OCI-LY7 (cell line): ENCODE measurements around the gene DNAJC5G. TPM values are rescaled to one million over a fixed set of nuclear protein-coding genes. Genes with fewer than 3 reads are reported as not detected.
A peak's percentile ranks its signal among the peaks of the same experiment; 100 is the strongest.

ENCODE experiments used
- BruUV-seq: library from RNA; stranded (reverse); fragments of 400-500 nt; replicated peaks from 2 replicates; lab custom pipeline; 2021; lab: Mats Ljungman, UMichigan
- CTCF ChIA-PET: fragments of 300-600 bp; sonication (Branson Sonifier 250); formaldehyde crosslinking; loops from one replicate; lab custom pipeline; 2022; ENCODE audit warnings: antibody characterized with exemption; ENCODE audit not compliant: unreplicated experiment; lab: Charles Lee
- POLR2A ChIA-PET: fragments of 300-600 bp; sonication (Branson Sonifier 250); formaldehyde crosslinking; loops from one replicate; lab custom pipeline; 2022; ENCODE audit warnings: antibody characterized with exemption; lab: Charles Lee
- DNase-seq: peaks from one replicate; pipeline ENCODE4 v3.0.0-alpha.2; 2015; ENCODE audit warnings: low spot score
- H2AFZ ChIP-seq: fragments of 200-600 bp; sonication (generic), shearing (Covaris generic); 2 replicates; pipeline ENCODE4 v1.6.1; 2014; ENCODE audit warnings: mild to moderate bottlenecking, antibody characterized with exemption, low read length, moderate library complexity
- H3K27ac ChIP-seq: fragments of 200-600 bp; sonication (generic); 2 replicates; pipeline ENCODE4 v1.5.1; 2014; ENCODE audit warnings: mixed run types, low read depth, mild to moderate bottlenecking, moderate library complexity, low read length, inconsistent platforms; ENCODE audit not compliant: poor library complexity, severe bottlenecking
- H3K36me3 ChIP-seq: fragments of 200-600 bp; sonication (generic); 2 replicates; pipeline ENCODE4 v1.6.1; 2014; ENCODE audit warnings: mild to moderate bottlenecking, antibody characterized with exemption, low read length, moderate library complexity, mixed read lengths; ENCODE audit not compliant: insufficient read depth
- H3K4me1 ChIP-seq: fragments of 200-600 bp; sonication (generic); 2 replicates; pipeline ENCODE4 v1.5.1; 2014; ENCODE audit warnings: mild to moderate bottlenecking, low read length; ENCODE audit not compliant: insufficient read depth, poor library complexity, severe bottlenecking
- H3K4me2 ChIP-seq: fragments of 200-600 bp; sonication (generic); 2 replicates; pipeline ENCODE4 v1.6.1; 2014; ENCODE audit warnings: mild to moderate bottlenecking, low read length
- H3K4me3 ChIP-seq: fragments of 200-600 bp; sonication (generic); 2 replicates; pipeline ENCODE4 v1.5.1; 2014; ENCODE audit warnings: mild to moderate bottlenecking, low read depth, low read length; ENCODE audit not compliant: poor library complexity, severe bottlenecking
- H3K79me2 ChIP-seq: fragments of 200-600 bp; sonication (generic); 2 replicates; pipeline ENCODE4 v1.6.1; 2016; ENCODE audit warnings: low read depth, mild to moderate bottlenecking, low read length, moderate library complexity, mixed read lengths; ENCODE audit not compliant: insufficient read depth
- H3K9me2 ChIP-seq: fragments of 200-600 bp; sonication (generic); 2 replicates; pipeline ENCODE4 v1.6.1; 2016; ENCODE audit warnings: mild to moderate bottlenecking, low read length, mixed read lengths; ENCODE audit not compliant: insufficient read depth
- H3K9me3 ChIP-seq: fragments of 200-600 bp; sonication (generic); 2 replicates; pipeline ENCODE4 v1.6.1; 2014; ENCODE audit warnings: mild to moderate bottlenecking, mixed run types, low read length, mixed read lengths
- H4K20me1 ChIP-seq: fragments of 200-600 bp; sonication (generic); 2 replicates; pipeline ENCODE4 v1.6.1; 2014; ENCODE audit warnings: mild to moderate bottlenecking, antibody characterized with exemption, low read length, moderate library complexity, mixed read lengths; ENCODE audit not compliant: insufficient read depth
- EZH2phosphoT487 ChIP-seq: fragments of 200-600 bp; sonication (generic); IDR thresholded peaks from 2 replicates; pipeline ENCODE4 v1.6.1; 2018; ENCODE audit warnings: low read depth, borderline replicate concordance, mild to moderate bottlenecking, mixed run types, antibody characterized with exemption, low read length, moderate library complexity, mixed read lengths
- intact Hi-C: fragments of 100-400 bp; cut with micrococcal nuclease; formaldehyde crosslinking; loops from one replicate; pipeline ENCODE4 v1.10.0; 2022; ENCODE audit not compliant: unreplicated experiment
- total RNA-seq, 2 experiments: library from RNA; depleted of rRNA in 1 of 2; stranded (reverse); fragments of >200 nt in 1 of 2; shearing (Covaris generic) in 1 of 2; gene quantifications; 2 replicates each; pipeline ENCODE4 v1.2.3, GENCODE V29; 2014 to 2022
- TF ChIP-seq, protein P1 (sequence below): fragments of 200-600 bp; sonication (generic); conservative IDR thresholded peaks from 2 replicates; pipeline ENCODE4 v1.5.1; 2014; ENCODE audit warnings: mild to moderate bottlenecking, antibody characterized with exemption, low read length, moderate library complexity, mixed read lengths

DNAJC5G gene
- total RNA-seq, 2 experiments from 2014 or later, result 4.7 to 18.2 TPM

GRCh38 chr2:27263287-27264252 is 11.7 kb upstream of the DNAJC5G start:
- intact Hi-C loops, result loop anchor here (2.0 kb wide), 1 partner anchor 27 kb away; no protein-coding TSS in a partner anchor
- DNase-seq, result peak; percentile 47

DNA sequence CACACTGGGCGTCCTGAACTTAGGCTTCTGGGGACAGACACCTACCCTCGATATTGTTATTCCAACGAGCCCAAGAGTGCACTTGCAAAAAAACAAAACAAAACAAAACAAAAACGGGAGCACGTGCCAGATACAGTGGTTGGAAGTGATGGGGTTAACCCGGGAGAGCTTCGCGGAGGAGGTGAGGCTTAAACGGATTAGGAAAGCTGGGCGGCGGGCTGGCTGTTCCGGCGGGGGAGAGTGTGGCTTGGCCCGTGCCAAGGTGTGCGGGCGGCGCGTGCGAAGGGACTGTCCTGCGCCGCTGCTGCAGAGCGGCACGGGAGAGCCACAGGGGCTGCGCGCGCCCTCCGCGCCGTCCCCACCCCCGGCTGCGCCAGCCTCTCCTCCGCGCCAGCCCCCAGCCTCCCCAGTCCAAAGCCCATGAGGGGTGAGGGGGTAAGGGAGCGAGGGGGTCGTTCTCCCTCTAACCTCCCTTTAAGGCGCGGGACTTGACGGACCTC is 10.9 kb upstream of the DNAJC5G start:
- H3K36me3 ChIP-seq, result peaks cover 6% of the 10 kb centered on the region; the same call in 1 of the 2 replicates
- no peaks in the 10 kb centered on the region for H4K20me1 ChIP-seq
- H3K9me3 ChIP-seq, result no peaks in the 10 kb centered on the region
- H3K4me2 ChIP-seq, result peak overlapping the region; percentile 100
- peak; percentile 22 for DNase-seq
- H2AFZ ChIP-seq, result peak overlapping the region; percentile 76
- peak overlapping the region; percentile 23 for H3K27ac ChIP-seq
- H3K79me2 ChIP-seq, result peaks cover 12% of the 10 kb centered on the region; the same call in 1 of the 2 replicates
- no TSS peak for BruUV-seq
- H3K9me2 ChIP-seq, result no peaks in the 10 kb centered on the region
- ChIA-PET CTCF (interaction anchor here (1.1 to 2.1 kb wide), 2 partner anchors 15 to 28 kb away, joined by 3 to 7 read pairs; no protein-coding TSS in a partner anchor), POLR2A (interaction anchor here (0.7 to 1.1 kb wide), 4 partner anchors 8 to 45 kb away, joined by 3 to 5 read pairs (median 4); no protein-coding TSS in a partner anchor)
- no peak for TF ChIP-seq EZH2phosphoT487
- TF ChIP-seq, protein P1, sequence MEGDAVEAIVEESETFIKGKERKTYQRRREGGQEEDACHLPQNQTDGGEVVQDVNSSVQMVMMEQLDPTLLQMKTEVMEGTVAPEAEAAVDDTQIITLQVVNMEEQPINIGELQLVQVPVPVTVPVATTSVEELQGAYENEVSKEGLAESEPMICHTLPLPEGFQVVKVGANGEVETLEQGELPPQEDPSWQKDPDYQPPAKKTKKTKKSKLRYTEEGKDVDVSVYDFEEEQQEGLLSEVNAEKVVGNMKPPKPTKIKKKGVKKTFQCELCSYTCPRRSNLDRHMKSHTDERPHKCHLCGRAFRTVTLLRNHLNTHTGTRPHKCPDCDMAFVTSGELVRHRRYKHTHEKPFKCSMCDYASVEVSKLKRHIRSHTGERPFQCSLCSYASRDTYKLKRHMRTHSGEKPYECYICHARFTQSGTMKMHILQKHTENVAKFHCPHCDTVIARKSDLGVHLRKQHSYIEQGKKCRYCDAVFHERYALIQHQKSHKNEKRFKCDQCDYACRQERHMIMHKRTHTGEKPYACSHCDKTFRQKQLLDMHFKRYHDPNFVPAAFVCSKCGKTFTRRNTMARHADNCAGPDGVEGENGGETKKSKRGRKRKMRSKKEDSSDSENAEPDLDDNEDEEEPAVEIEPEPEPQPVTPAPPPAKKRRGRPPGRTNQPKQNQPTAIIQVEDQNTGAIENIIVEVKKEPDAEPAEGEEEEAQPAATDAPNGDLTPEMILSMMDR, result no peak
- H3K4me1 ChIP-seq, result peaks cover 53% of the 10 kb centered on the region
- intact Hi-C loops, result loop anchor here (2.0 kb wide), 1 partner anchor 26 kb away; no protein-coding TSS in a partner anchor
- H3K4me3 ChIP-seq, result peak overlapping the region; percentile 90

More at GRCh38 chr2:27263287-27264252, 11.7 kb upstream of the DNAJC5G start:
- ChIA-PET CTCF (interaction anchor here (1.0 to 1.4 kb wide), 4 partner anchors 12 to 39 kb away, joined by 3 to 4 read pairs (median 3); no protein-coding TSS in a partner anchor), POLR2A (interaction anchor here (0.7 to 1.8 kb wide), 5 partner anchors 9 to 130 kb away, joined by 3 to 5 read pairs (median 4); no protein-coding TSS in a partner anchor)
- Histone ChIP-seq H3K27ac (peak overlapping the region; percentile 2), H3K4me1 (peaks cover 53% of the 10 kb centered on the region), H3K4me3 (peak overlapping the region; percentile 90), H2AFZ (peak overlapping the region; percentile 84), H3K36me3 (peaks cover 6% of the 10 kb centered on the region; the same call in 1 of the 2 replicates), H3K9me3 (no peaks in the 10 kb centered on the region), H3K79me2 (peaks cover 12% of the 10 kb centered on the region; the same call in 1 of the 2 replicates), H3K4me2 (peak overlapping the region; percentile 100), H3K9me2 (no peaks in the 10 kb centered on the region), H4K20me1 (no peaks in the 10 kb centered on the region)
- no peak for TF ChIP-seq EZH2phosphoT487
- TF ChIP-seq, protein P1, result no peak
- BruUV-seq, result no TSS peak
